Measurements from ENCODE around the gene TWSG1. TPM values are rescaled to one million over a fixed set of nuclear protein-coding genes. Genes with fewer than 3 reads are reported as not detected.

Gene TWSG1
- polyA plus RNA-seq, 1 donor from 2014 or later: 11.5 TPM

DNA sequence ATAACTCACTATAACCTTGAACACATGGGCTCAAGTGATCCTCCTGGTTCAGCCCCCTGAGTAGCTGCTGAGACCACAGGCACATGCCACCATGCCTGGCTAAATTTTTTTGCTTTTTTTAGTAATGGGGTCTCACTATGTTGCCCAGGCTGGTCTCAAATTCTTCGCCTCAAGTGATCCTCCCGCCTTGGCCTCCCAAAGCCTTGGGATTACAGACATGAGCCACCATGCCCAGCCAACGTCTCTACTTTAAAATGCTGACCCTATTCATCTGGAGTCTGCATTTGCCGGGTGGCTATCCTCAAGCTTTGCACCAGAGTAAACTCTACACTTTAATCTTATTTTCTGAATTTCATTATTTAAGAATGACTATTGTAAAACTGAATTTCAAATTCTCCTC is 103.1 kb downstream of the TWSG1 start:
- Histone ChIP-seq H3K4me2 (ENCODE audit: low read length) (no peak overlapping the region), H3K27ac (ENCODE audit: low read length) (no peak overlapping the region), H3K9ac (ENCODE audit: low read length) (no peak overlapping the region), H3K27me3 (ENCODE audit: insufficient read depth, low read depth, low read length) (no peaks in the 10 kb centered on the region), H2AFZ (ENCODE audit: low read depth, low read length) (no peak overlapping the region), H3K79me2 (replicated peaks; ENCODE audit: insufficient read depth, low read length) (no peaks in the 10 kb centered on the region), H3K4me3 (ENCODE audit: low read length) (no peak overlapping the region), H3K9me2 (ENCODE audit: insufficient read depth, low read length) (no peaks in the 10 kb centered on the region), H3F3A (ENCODE audit: insufficient read depth, low read length, poor library complexity, severe bottlenecking) (no peaks in the 10 kb centered on the region), H3K36me3 (ENCODE audit: insufficient read depth, low read length) (no peaks in the 10 kb centered on the region), H4K20me1 (ENCODE audit: insufficient read depth) (no peaks in the 10 kb centered on the region), H3K9me3 (ENCODE audit: low read length) (no peaks in the 10 kb centered on the region)
- no peak for TF ChIP-seq RAD21 (conservative IDR thresholded peaks at IDR 0.05)
- TF ChIP-seq SMC3 (conservative IDR thresholded peaks at IDR 0.05; ENCODE audit: poor library complexity): no peak
- no peak for TF ChIP-seq EZH2 (IDR thresholded peaks at IDR 0.05; ENCODE audit: borderline replicate concordance, insufficient read depth, low read length, poor library complexity, severe bottlenecking)
- TF ChIP-seq POLR2AphosphoS5 (IDR thresholded peaks at IDR 0.05): no peak
- TF ChIP-seq, protein P1, sequence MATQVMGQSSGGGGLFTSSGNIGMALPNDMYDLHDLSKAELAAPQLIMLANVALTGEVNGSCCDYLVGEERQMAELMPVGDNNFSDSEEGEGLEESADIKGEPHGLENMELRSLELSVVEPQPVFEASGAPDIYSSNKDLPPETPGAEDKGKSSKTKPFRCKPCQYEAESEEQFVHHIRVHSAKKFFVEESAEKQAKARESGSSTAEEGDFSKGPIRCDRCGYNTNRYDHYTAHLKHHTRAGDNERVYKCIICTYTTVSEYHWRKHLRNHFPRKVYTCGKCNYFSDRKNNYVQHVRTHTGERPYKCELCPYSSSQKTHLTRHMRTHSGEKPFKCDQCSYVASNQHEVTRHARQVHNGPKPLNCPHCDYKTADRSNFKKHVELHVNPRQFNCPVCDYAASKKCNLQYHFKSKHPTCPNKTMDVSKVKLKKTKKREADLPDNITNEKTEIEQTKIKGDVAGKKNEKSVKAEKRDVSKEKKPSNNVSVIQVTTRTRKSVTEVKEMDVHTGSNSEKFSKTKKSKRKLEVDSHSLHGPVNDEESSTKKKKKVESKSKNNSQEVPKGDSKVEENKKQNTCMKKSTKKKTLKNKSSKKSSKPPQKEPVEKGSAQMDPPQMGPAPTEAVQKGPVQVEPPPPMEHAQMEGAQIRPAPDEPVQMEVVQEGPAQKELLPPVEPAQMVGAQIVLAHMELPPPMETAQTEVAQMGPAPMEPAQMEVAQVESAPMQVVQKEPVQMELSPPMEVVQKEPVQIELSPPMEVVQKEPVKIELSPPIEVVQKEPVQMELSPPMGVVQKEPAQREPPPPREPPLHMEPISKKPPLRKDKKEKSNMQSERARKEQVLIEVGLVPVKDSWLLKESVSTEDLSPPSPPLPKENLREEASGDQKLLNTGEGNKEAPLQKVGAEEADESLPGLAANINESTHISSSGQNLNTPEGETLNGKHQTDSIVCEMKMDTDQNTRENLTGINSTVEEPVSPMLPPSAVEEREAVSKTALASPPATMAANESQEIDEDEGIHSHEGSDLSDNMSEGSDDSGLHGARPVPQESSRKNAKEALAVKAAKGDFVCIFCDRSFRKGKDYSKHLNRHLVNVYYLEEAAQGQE (IDR thresholded peaks at IDR 0.05; ENCODE audit: borderline replicate concordance): no peak
- TF ChIP-seq TAF1 (IDR thresholded peaks at IDR 0.05; ENCODE audit: low read depth): no peak
- TF ChIP-seq EP300 (conservative IDR thresholded peaks at IDR 0.05; ENCODE audit: poor library complexity, severe bottlenecking): no peak
- no peak for TF ChIP-seq MXI1 (conservative IDR thresholded peaks at IDR 0.05; ENCODE audit: poor library complexity, severe bottlenecking)
- TF ChIP-seq, protein P2, sequence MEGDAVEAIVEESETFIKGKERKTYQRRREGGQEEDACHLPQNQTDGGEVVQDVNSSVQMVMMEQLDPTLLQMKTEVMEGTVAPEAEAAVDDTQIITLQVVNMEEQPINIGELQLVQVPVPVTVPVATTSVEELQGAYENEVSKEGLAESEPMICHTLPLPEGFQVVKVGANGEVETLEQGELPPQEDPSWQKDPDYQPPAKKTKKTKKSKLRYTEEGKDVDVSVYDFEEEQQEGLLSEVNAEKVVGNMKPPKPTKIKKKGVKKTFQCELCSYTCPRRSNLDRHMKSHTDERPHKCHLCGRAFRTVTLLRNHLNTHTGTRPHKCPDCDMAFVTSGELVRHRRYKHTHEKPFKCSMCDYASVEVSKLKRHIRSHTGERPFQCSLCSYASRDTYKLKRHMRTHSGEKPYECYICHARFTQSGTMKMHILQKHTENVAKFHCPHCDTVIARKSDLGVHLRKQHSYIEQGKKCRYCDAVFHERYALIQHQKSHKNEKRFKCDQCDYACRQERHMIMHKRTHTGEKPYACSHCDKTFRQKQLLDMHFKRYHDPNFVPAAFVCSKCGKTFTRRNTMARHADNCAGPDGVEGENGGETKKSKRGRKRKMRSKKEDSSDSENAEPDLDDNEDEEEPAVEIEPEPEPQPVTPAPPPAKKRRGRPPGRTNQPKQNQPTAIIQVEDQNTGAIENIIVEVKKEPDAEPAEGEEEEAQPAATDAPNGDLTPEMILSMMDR (IDR thresholded peaks at IDR 0.05; ENCODE audit: poor library complexity, severe bottlenecking): no peak

DNA sequence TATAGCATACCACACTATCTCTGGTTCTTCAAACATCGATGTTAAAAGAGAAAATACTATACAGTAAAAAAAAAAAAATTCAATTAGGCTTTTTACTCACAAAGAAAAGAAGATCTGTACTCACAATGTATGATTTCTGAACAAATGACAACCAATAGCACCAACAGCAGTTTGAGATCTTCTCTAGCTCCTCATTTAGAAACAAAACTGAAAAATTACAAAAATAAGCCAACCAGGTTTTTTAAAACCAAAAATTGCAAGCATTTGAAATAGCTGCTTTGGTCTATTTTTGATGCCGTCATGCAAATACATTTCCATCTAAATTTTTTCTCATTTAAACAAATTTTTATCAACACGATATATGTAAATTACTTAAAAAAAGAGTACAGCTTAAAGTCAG is 106.5 kb downstream of the TWSG1 start:
- no peaks in the 10 kb centered on the region for H3K9me3 ChIP-seq (ENCODE audit: low read length)
- no peaks in the 10 kb centered on the region for H4K20me1 ChIP-seq (ENCODE audit: insufficient read depth)
- no peak overlapping the region for H3K27ac ChIP-seq (ENCODE audit: low read length)
- H3K79me2 ChIP-seq (replicated peaks; ENCODE audit: insufficient read depth, low read length): no peaks in the 10 kb centered on the region
- H3K9me2 ChIP-seq (ENCODE audit: insufficient read depth, low read length): no peaks in the 10 kb centered on the region
- H3K27me3 ChIP-seq (ENCODE audit: insufficient read depth, low read depth, low read length): no peaks in the 10 kb centered on the region
- no peak for TF ChIP-seq MXI1 (conservative IDR thresholded peaks at IDR 0.05; ENCODE audit: poor library complexity, severe bottlenecking)
- TF ChIP-seq EP300 (conservative IDR thresholded peaks at IDR 0.05; ENCODE audit: poor library complexity, severe bottlenecking): no peak
- TF ChIP-seq, protein P1 (IDR thresholded peaks at IDR 0.05; ENCODE audit: borderline replicate concordance): no peak
- TF ChIP-seq RAD21 (conservative IDR thresholded peaks at IDR 0.05): no peak
- TF ChIP-seq, protein P2 (IDR thresholded peaks at IDR 0.05; ENCODE audit: poor library complexity, severe bottlenecking): no peak
- TF ChIP-seq TAF1 (IDR thresholded peaks at IDR 0.05; ENCODE audit: low read depth): no peak
- TF ChIP-seq POLR2AphosphoS5 (IDR thresholded peaks at IDR 0.05): no peak
- H3K9ac ChIP-seq (ENCODE audit: low read length): no peak overlapping the region
- H3K4me2 ChIP-seq (ENCODE audit: low read length): no peak overlapping the region
- H3K4me3 ChIP-seq (ENCODE audit: low read length): no peak overlapping the region
- no peak overlapping the region for H2AFZ ChIP-seq (ENCODE audit: low read depth, low read length)
- H3F3A ChIP-seq (ENCODE audit: insufficient read depth, low read length, poor library complexity, severe bottlenecking): no peaks in the 10 kb centered on the region
- no peaks in the 10 kb centered on the region for H3K36me3 ChIP-seq (ENCODE audit: insufficient read depth, low read length)

All from neural cell (in vitro differentiated cells).